IPS-NIHi7 (cell line): ENCODE results near the gene P2RY2.

Experiments
- DNase-seq: peaks from one replicate; pipeline ENCODE4 v3.0.0; 2012; ENCODE audit warnings: mixed read lengths; ENCODE audit errors: extremely low spot score

Gene P2RY2

GRCh38 chr11:73283276-73284000, 65.4 kb downstream of the P2RY2 start:
- DNase-seq, result no peak

- DNase-seq, result no peak
Observed at GRCh38 chr11:73284106-73284505, 66.0 kb downstream of the P2RY2 start.

GRCh38 chr11:73285721-73286120, 67.6 kb downstream of the P2RY2 start:
- no peak for DNase-seq
